HepG2 (cell line): Measurements from ENCODE around the gene NOVA2. TPM values are rescaled to one million over a fixed set of nuclear protein-coding genes. Genes with fewer than 3 reads are reported as not detected.

Experiments used
- ATF4 ChIP-seq, 2 experiments: fragments of 450-650 bp in 1 of 2; sonication (generic) in 1 of 2; formaldehyde crosslinking; IDR thresholded peaks; 2 replicates each; pipeline versions ENCODE4 v1.5.0 to v1.8.0; 2020 to 2022; ENCODE audit warnings: mild to moderate bottlenecking in 1 of 2, missing genetic modification reagents in 1 of 2
- ATF7-NPFF ChIP-seq: sonication (generic); formaldehyde crosslinking; IDR thresholded peaks from 2 replicates; pipeline ENCODE4 v1.8.1; 2023; ENCODE audit warnings: mild to moderate bottlenecking, low read depth, missing genetic modification reagents, moderate library complexity
- E2F2 ChIP-seq: sonication (generic); formaldehyde crosslinking; IDR thresholded peaks from 2 replicates; pipeline ENCODE4 v1.4.0; 2020; ENCODE audit warnings: missing genetic modification reagents, borderline replicate concordance
- HNF1B ChIP-seq: sonication (generic); formaldehyde crosslinking; IDR thresholded peaks from 2 replicates; pipeline ENCODE4 v1.5.1; 2020; ENCODE audit warnings: mild to moderate bottlenecking, moderate library complexity, missing genetic modification reagents
- KLF13 ChIP-seq: sonication (generic); formaldehyde crosslinking; IDR thresholded peaks from 2 replicates; pipeline ENCODE4 v1.4.0; 2020; ENCODE audit warnings: mild to moderate bottlenecking, missing genetic modification reagents
- MTF1 ChIP-seq: sonication (generic); formaldehyde crosslinking; IDR thresholded peaks from 2 replicates; pipeline ENCODE4 v1.5.0; 2020; ENCODE audit warnings: missing genetic modification reagents
- NFE2 ChIP-seq: sonication (generic); formaldehyde crosslinking; IDR thresholded peaks from 2 replicates; pipeline ENCODE4 v1.4.0; 2020; ENCODE audit warnings: missing genetic modification reagents
- NFKBIZ ChIP-seq: IDR thresholded peaks from 2 replicates; pipeline ENCODE4 v1.6.1; 2018; ENCODE audit warnings: missing genetic modification reagents, missing compliant biosample characterization
- RELA ChIP-seq: sonication (generic); formaldehyde crosslinking; IDR thresholded peaks from 2 replicates; pipeline ENCODE4 v1.4.0; 2020; ENCODE audit warnings: missing genetic modification reagents
- RXRA ChIP-seq: sonication (generic); formaldehyde crosslinking; IDR thresholded peaks from 2 replicates; pipeline ENCODE4 v1.5.1; 2020; ENCODE audit warnings: missing genetic modification reagents
- SRSF9 ChIP-seq: fragments of 200-400 bp; formaldehyde crosslinking; IDR thresholded peaks from 2 replicates; pipeline ENCODE4 v1.6.1; 2018; ENCODE audit warnings: borderline replicate concordance, mild to moderate bottlenecking, low read depth, low read length; ENCODE audit not compliant: insufficient read depth, poor library complexity, severe bottlenecking
- TBP ChIP-seq: sonication (generic); formaldehyde crosslinking; IDR thresholded peaks from 2 replicates; pipeline ENCODE4 v1.5.0; 2020; ENCODE audit warnings: missing genetic modification reagents
- TFE3 ChIP-seq: IDR thresholded peaks from 2 replicates; pipeline ENCODE4 v1.6.1; 2016
- TOPORS ChIP-seq: sonication (generic); formaldehyde crosslinking; IDR thresholded peaks from 2 replicates; pipeline ENCODE4 v1.8.0; 2023; ENCODE audit warnings: mild to moderate bottlenecking, missing genetic modification reagents
- ZNF263 ChIP-seq: sonication (generic); formaldehyde crosslinking; IDR thresholded peaks from 2 replicates; pipeline ENCODE4 v1.4.0; 2020; ENCODE audit warnings: missing genetic modification reagents
- ZNF367 ChIP-seq: sonication (generic); formaldehyde crosslinking; IDR thresholded peaks from 2 replicates; pipeline ENCODE4 v1.4.0; 2020; ENCODE audit warnings: missing genetic modification reagents, borderline replicate concordance
- ZNF746 ChIP-seq: sonication (generic); formaldehyde crosslinking; IDR thresholded peaks from 2 replicates; pipeline ENCODE4 v1.8.0; 2022; ENCODE audit warnings: mild to moderate bottlenecking, missing genetic modification reagents
- polyA plus RNA-seq, 8 experiments: library from polyadenylated mRNA; depleted of rRNA in 3 of 8; stranded (reverse) in 7 of 8; unstranded in 1 of 8; fragments of >200 nt; fragmentation: Illumina TruSeq in 4 of 8; extraction: Trizol in 4 of 8; gene quantifications; 2 replicates each; pipeline versions ENCODE4 v1.2.1 to v1.2.3, GENCODE V29; 2011 to 2016; ENCODE audit warnings: low read depth in 4 of 8, missing spikeins in 1 of 8, mixed read lengths in 1 of 8; ENCODE audit not compliant: insufficient read depth in 1 of 8
- total RNA-seq, 5 experiments: library from RNA; depleted of rRNA; stranded (reverse); fragments of >200 nt; fragmentation: Illumina TruSeq; extraction: Trizol; gene quantifications; 2 replicates each; pipeline ENCODE4 v1.2.3, GENCODE V29; 2016; ENCODE audit warnings: low read depth in 1 of 5

Gene NOVA2
- total and polyA plus RNA-seq, 2 of the 13 experiments (the other 11 are each of a cell fraction or from before 2014, with no cell fraction given), result not detected

- no peak for TF ChIP-seq TBP (CRISPR knock-in tag)
- TF ChIP-seq NFE2 (CRISPR knock-in tag), result no peak
- peak; percentile 51 for TF ChIP-seq ZNF263 (CRISPR knock-in tag)
- no peak for TF ChIP-seq NFKBIZ (CRISPR knock-in tag)
- TF ChIP-seq RXRA (CRISPR knock-in tag), result no peak
- TF ChIP-seq HNF1B (CRISPR knock-in tag), result no peak; the same call in 1 of the 2 replicates
- TF ChIP-seq KLF13, result no peak
- no peak for TF ChIP-seq ATF4 (CRISPR knock-in tag; IDR thresholded peaks at IDR 0.05)
- no peak; the same call in 1 of the 2 replicates for TF ChIP-seq TOPORS (CRISPR knock-in tag)
- TF ChIP-seq RELA, result no peak
- TF ChIP-seq ATF7-NPFF (CRISPR knock-in tag), result peak; percentile 13; the same call in 1 of the 2 replicates
- TF ChIP-seq TFE3, result no peak
- no peak for TF ChIP-seq ZNF746
- TF ChIP-seq MTF1 (CRISPR knock-in tag), result no peak
- TF ChIP-seq SRSF9, result no peak
- no peak for TF ChIP-seq ZNF367 (CRISPR knock-in tag)
- TF ChIP-seq E2F2 (CRISPR knock-in tag), result no peak
These were observed 87.1 kb downstream of the NOVA2 start (continued) for GRCh38 chr19:45886427-45887199.
